Nephron (organoid): ENCODE data around the gene MTCH2.
A peak's percentile ranks its signal among the peaks of the same experiment; 100 is the strongest.

Source experiments
- H3K27ac Mint-ChIP-seq, 3 experiments: 2 replicates each; pipeline ENCODE4 v1.8.0; 2020; ENCODE audit warnings: mixed read lengths in 3 of 3, mild to moderate bottlenecking in 2 of 3, moderate library complexity in 1 of 3
- H3K27me3 Mint-ChIP-seq: 2 replicates; pipeline ENCODE4 v1.8.0; 2021; ENCODE audit warnings: low read depth, mild to moderate bottlenecking, moderate library complexity, mixed read lengths
- H3K36me3 Mint-ChIP-seq: 2 replicates; pipeline ENCODE4 v1.8.0; 2020; ENCODE audit warnings: low read depth, mixed read lengths
- H3K4me1 Mint-ChIP-seq: 2 replicates; pipeline ENCODE4 v1.8.0; 2020; ENCODE audit warnings: mixed read lengths
- H3K4me3 Mint-ChIP-seq, 3 experiments: 2 replicates each; pipeline ENCODE4 v1.8.0; 2020; ENCODE audit warnings: mild to moderate bottlenecking in 3 of 3, mixed read lengths in 3 of 3, moderate library complexity in 2 of 3
- H3K9me3 Mint-ChIP-seq: 2 replicates; pipeline ENCODE4 v1.8.0; 2020; ENCODE audit warnings: mixed read lengths
- CTCF ChIP-seq, 3 experiments: fragments of 200-600 bp; sonication (generic); IDR thresholded peaks; one replicate each; pipeline ENCODE4 v1.5.0; 2021; ENCODE audit warnings: antibody characterized with exemption in 3 of 3; ENCODE audit not compliant: unreplicated experiment in 3 of 3

The MTCH2 gene

GRCh38 chr11:47603295-47603694 is 39.1 kb downstream of the MTCH2 start:
- Mint-ChIP-seq H3K27ac (no peak overlapping the region), H3K9me3 (no peaks in the 10 kb centered on the region), H3K36me3 (peaks cover 4% of the 10 kb centered on the region), H3K4me1 (peaks cover 32% of the 10 kb centered on the region), H3K27me3 (peaks cover 9% of the 10 kb centered on the region), H3K4me3 (no peak overlapping the region)
- TF ChIP-seq CTCF (IDR thresholded peaks at IDR 0.05; ENCODE audit: unreplicated experiment in 3 of 3), result no peak

GRCh38 chr11:47599902-47600301 is 42.5 kb downstream of the MTCH2 start:
- H3K27me3 Mint-ChIP-seq, result peaks cover 14% of the 10 kb centered on the region
- no peak for TF ChIP-seq CTCF (IDR thresholded peaks at IDR 0.05; ENCODE audit: unreplicated experiment in 3 of 3)
- H3K36me3 Mint-ChIP-seq, result no peaks in the 10 kb centered on the region
- no peak overlapping the region for H3K27ac Mint-ChIP-seq
- no peaks in the 10 kb centered on the region for H3K9me3 Mint-ChIP-seq
- H3K4me3 Mint-ChIP-seq, result no peak overlapping the region
- H3K4me1 Mint-ChIP-seq, result peaks cover 5% of the 10 kb centered on the region

- peaks cover 33% of the 10 kb centered on the region for H3K27me3 Mint-ChIP-seq
- H3K4me1 Mint-ChIP-seq, result peaks cover 21% of the 10 kb centered on the region
- no peaks in the 10 kb centered on the region for H3K9me3 Mint-ChIP-seq
- H3K36me3 Mint-ChIP-seq, result no peaks in the 10 kb centered on the region
- H3K27ac Mint-ChIP-seq, result no peak overlapping the region
- H3K4me3 Mint-ChIP-seq, result peak overlapping the region in 1 of 3 experiments; percentile 19
- TF ChIP-seq CTCF (IDR thresholded peaks at IDR 0.05; ENCODE audit: unreplicated experiment in 3 of 3), result no peak
Observed at GRCh38 chr11:47595967-47596366, 46.4 kb downstream of the MTCH2 start.

- no peak for TF ChIP-seq CTCF (IDR thresholded peaks at IDR 0.05; ENCODE audit: unreplicated experiment in 3 of 3)
- Mint-ChIP-seq H3K9me3 (no peaks in the 10 kb centered on the region), H3K36me3 (no peaks in the 10 kb centered on the region), H3K4me3 (peak overlapping the region in 2 of 3 experiments; percentile 75 to 76), H3K27me3 (peaks cover 32% of the 10 kb centered on the region), H3K27ac (no peak overlapping the region), H3K4me1 (peaks cover 21% of the 10 kb centered on the region)
Observed at GRCh38 chr11:47595029-47595428, 47.3 kb downstream of the MTCH2 start.

GRCh38 chr11:47593934-47594855 is 48.2 kb downstream of the MTCH2 start, which contains the start of gene C1QTNF4:
C1QTNF4 (minus strand) TSS chr11:47594411; CDS start chr11:47590810, 3,601 bp downstream.
- Mint-ChIP-seq H3K4me3 (peak within 1 kb of the TSS; percentile 79 to 84 (median 82)), H3K4me1 (peaks cover 18% of the 10 kb centered on the region), H3K36me3 (peaks cover under 1% of the 10 kb centered on the region), H3K27me3 (peaks cover 28% of the 10 kb centered on the region), H3K27ac (no peak within 1 kb of the TSS), H3K9me3 (no peaks in the 10 kb centered on the region)
- TF ChIP-seq CTCF (IDR thresholded peaks at IDR 0.05; ENCODE audit: unreplicated experiment in 3 of 3), result no peak
